Urothelium cell line (cell line): Measurements from ENCODE around the gene BIRC3.

Source experiments
- DNase-seq: peaks from one replicate; pipeline ENCODE4 v3.0.0; 2011; ENCODE audit warnings: low spot score, mixed read lengths
- FAIRE-seq: peaks from 2 replicates; lab custom pipeline; 2011; peaks lifted over from hg19 to GRCh38; lab: Jason Lieb, UNC

The BIRC3 gene

GRCh38 chr11:102317099-102317767 is at the start of gene BIRC3:
TSS of gene BIRC3 (plus strand) at chr11:102317484. CDS start at chr11:102324510, 7,026 bp downstream.
- peak; percentile 91 for FAIRE-seq
- peak; percentile 80 for DNase-seq

- DNase-seq = peak; percentile 49
- FAIRE-seq = no peak
Measured at GRCh38 chr11:102267609-102268008, 49.7 kb upstream of the BIRC3 start.

GRCh38 chr11:102268083-102268984 is 49.0 kb upstream of the BIRC3 start:
- DNase-seq = peak; percentile 47
- FAIRE-seq = no peak

GRCh38 chr11:102268985-102269470 is 48.3 kb upstream of the BIRC3 start:
- DNase-seq = no peak

DNA sequence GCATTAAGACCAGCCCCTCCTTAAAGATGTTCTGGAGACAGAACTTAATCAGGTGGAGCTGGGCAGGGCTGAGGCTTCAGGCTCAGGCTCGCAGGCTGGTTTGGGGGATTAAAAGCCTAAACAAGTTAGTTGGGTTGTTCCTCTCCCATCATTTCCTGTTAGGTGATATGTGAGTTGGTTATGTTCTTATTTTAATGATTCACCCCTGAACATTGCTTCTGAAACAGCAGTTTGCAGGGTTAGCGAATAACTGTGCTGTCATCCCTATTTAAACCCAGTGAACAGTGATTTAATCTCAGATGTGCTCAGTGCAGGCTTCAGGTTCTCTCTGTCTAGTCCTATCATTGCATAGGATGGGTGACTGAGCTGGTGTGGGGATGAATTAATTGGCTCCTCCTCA is 47.4 kb upstream of the BIRC3 start:
- no peak for DNase-seq
- no peak for FAIRE-seq

More at GRCh38 chr11:102268985-102269470, 48.3 kb upstream of the BIRC3 start:
- FAIRE-seq = no peak

DNA sequence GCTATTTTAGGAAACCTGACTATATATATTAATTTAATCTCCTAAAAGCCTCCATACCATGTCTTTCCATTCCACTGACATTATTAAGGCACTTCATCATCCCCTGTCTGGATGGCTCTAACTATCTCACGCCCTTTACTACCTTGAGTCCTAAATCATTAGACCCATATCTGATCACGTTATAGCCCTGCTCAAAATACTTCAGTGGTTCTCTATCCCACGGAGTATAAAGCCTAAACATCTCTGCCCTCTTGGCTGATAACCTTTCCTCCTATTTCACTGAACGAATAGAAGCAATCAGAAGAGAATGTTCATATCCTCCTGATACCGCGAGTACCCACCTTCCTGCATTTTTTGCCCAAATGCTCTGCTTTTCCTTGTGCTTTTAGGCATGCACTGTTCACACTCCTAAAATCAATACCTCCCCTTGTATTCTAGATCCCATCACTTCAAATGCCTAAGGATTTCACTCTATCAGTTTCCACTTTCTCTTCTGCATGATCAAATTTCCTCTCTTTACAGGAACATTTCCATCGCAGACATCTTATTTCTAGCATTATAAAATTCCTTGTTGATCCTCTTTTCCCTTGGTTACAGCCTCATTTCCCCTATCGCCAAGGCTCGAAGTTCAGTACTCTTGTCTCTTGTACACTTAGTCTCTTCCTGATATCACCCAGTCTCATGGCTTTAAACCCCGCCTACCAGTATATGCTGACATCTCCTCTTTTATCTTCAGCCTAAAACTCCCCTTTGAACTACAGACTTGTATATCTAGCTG is 45.0 kb upstream of the BIRC3 start:
- no peak for DNase-seq
- FAIRE-seq = no peak

DNA sequence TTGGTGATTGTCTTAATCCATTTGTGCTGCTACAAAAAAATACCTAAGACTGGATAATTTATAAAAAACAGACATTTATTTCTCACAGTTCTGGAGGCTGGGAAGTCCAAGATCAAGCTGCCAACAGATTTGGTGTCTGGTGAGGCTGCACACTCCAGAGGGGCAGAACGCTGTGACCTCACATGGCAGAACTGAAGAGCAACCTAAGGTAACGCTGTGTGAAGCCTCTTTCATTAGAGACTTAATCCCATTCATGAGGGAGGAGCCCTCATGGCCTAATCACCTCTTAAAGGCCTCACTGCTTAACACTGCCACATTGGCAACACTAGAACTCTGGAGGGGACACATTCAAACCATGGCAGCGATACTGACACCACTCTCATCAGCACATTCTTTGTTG is 42.7 kb upstream of the BIRC3 start:
- no peak for FAIRE-seq
- DNase-seq = no peak

GRCh38 chr11:102276362-102276761 is 40.9 kb upstream of the BIRC3 start:
- FAIRE-seq = no peak
- no peak for DNase-seq

DNA sequence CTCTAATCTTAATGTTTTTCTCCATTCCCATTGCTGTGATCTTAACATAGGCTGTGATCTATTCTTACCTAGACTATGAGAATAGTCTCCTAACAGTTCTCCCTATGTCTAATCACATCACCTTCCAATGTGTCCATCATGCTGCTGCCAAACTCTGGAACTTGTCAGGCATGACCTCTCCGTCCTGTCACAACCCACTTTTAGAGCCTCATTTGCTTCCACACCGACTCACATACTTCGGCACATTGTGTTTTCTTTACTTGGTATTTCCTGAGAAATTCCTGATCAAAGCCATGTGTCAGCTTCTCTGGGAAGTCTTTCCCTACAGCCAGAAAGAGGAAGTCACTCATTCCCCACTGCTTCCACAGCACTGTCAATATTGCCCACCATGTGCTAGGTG is 40.5 kb upstream of the BIRC3 start:
- DNase-seq (no peak), FAIRE-seq (no peak)

- FAIRE-seq (no peak), DNase-seq (no peak)
Measured at GRCh38 chr11:102279641-102280170, 37.6 kb upstream of the BIRC3 start.

GRCh38 chr11:102280245-102280833 is 36.9 kb upstream of the BIRC3 start:
- no peak for DNase-seq
- no peak for FAIRE-seq

GRCh38 chr11:102283116-102283485 is 34.2 kb upstream of the BIRC3 start:
- no peak for DNase-seq
- FAIRE-seq = no peak

DNA sequence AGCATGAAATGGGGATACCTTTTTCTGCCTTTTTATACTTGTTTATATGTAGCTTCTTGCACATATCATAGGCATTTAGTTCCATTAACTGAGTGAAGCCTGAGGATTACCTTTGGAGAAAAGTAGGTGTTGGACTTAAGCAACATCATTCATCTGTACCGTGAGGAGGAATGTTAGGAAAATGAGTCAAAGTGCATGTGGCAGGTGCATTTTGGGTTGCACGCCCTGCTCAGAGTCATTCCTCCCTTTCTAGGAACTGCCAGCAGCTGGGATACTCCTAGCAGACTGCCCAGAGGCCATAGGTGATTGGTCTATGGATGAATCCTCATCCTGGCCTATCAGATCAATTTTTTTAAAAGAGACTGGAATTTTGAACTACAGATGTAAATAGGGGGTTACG is 33.3 kb upstream of the BIRC3 start:
- FAIRE-seq (no peak), DNase-seq (no peak)

GRCh38 chr11:102286292-102286691 is 31.0 kb upstream of the BIRC3 start:
- FAIRE-seq = no peak

DNA sequence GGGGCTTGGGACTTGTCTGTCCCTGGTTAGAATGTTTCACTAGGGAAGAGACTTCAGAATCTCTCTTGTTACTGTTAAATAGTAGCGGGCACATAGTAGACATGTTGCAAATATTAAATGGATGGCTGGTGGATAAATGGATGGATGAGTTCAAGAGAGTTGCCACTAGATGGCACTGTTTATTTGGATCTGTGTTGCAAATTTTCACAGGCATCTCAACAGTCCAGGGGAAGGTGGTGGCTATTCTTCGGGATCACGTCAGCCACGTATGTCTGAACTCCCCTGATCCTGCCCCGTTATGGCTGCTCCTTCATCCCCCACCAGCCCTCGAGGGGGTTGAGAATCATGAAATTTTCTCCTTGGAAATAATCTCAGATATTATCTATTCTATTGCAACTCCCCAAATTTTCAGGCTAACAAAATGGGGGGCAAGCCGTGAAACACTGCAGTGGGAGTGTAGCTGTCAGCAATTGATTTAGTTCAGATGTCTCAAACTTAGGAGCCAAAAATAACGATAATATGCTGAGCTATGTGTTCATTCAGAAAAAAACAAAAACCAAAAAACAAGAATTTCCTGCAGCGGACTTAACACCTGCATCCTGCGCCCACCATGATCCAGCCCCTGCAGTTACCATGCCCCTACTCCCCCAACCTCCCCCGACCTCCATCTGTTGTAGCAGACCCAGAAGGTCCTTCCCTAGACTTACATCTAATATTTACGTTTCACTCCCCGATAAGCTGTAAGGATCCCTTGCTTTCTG is 29.1 kb upstream of the BIRC3 start:
- peak; percentile 77 for DNase-seq
- FAIRE-seq = no peak

More at GRCh38 chr11:102286292-102286691, 31.0 kb upstream of the BIRC3 start:
- no peak for DNase-seq

- FAIRE-seq = no peak
- DNase-seq = no peak
Measured at GRCh38 chr11:102288725-102289083, 28.6 kb upstream of the BIRC3 start.

- FAIRE-seq = no peak
- DNase-seq = no peak
Measured at GRCh38 chr11:102289592-102289991, 27.7 kb upstream of the BIRC3 start.

- DNase-seq (no peak), FAIRE-seq (no peak)
Measured at GRCh38 chr11:102291831-102292230, 25.5 kb upstream of the BIRC3 start.

DNA sequence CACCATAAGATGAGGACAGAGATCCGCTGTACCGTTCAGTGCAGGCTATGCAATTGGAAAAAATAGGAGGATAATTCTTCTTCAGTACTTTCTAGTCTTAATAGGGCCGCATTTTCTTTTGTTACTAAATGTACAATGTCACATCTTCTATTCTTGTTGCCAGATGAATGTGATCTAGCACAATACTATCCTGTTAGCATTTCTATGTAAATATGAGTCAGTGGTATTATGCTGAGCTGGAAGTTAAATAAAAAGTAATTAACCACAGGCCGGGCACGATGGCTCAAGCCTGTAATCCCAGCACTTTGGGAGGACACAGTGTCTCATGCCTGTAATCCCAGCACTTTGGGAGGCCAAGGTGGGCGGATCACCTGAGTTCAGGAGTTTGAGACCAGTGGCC is 24.4 kb upstream of the BIRC3 start:
- DNase-seq = no peak
- FAIRE-seq = no peak
